Measurements from ENCODE around the gene DOCK8.

DNA sequence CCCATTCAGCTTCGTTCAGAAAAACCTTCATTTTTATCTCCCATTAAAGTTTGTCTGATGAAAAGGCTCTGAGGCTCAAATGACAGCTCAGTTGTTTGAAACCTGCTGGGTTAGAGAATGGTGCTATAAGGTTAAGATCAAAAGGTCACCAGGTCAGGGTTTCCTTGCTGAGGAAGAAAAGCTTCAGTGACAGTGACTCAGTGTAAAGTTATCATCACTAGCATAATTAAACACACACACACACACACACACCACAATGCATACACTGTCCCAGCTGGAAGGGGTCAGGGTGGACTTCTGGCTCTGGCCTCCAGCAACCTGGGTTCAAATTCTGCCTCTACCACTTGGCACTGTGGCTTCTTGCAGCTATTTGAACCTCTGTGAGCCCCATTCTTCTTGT, 281.1 kb downstream of the DOCK8 start:
- no peak for TF ChIP-seq EZH2 (IDR thresholded peaks at IDR 0.05; ENCODE audit: insufficient read depth, poor library complexity, severe bottlenecking)
- TF ChIP-seq EZH2phosphoT487 (IDR thresholded peaks at IDR 0.05; ENCODE audit: insufficient read depth, low read depth), result no peak

Data from GM23248 (cell line).